HCT116 (cell line): ENCODE data around the gene DNMT3B. TPM values are rescaled to one million over a fixed set of nuclear protein-coding genes. Genes with fewer than 3 reads are reported as not detected.

Experiments
- ATAC-seq: fragments of 200-7000 bp; cut with Tn5 transposase; 2 replicates; pipeline ENCODE4 v1.9.1; 2020; ENCODE audit warnings: mild to moderate bottlenecking, moderate library complexity
- BruUV-seq: library from RNA; stranded (reverse); fragments of 400-500 nt; replicated peaks from 2 replicates; lab custom pipeline; 2021; lab: Mats Ljungman, UMichigan
- CTCF ChIA-PET: fragments of 300-600 bp; sonication (Branson Sonifier 250); formaldehyde crosslinking; loops from one replicate; lab custom pipeline; 2021; ENCODE audit warnings: antibody characterized with exemption; lab: Charles Lee
- POLR2A ChIA-PET: fragments of 300-600, 350-600 bp; sonication (Branson Sonifier 250); formaldehyde crosslinking; loops from one replicate; lab custom pipeline; 2021; ENCODE audit warnings: antibody characterized with exemption; lab: Charles Lee
- RAD21 ChIA-PET, 2 experiments: fragments of 300-600 bp; sonication (Branson Sonifier 250); formaldehyde crosslinking; loops; one replicate each; lab custom pipeline; 2023; ENCODE audit warnings: low total read pairs in 2 of 2; ENCODE audit not compliant: uncharacterized antibody in 2 of 2, unreplicated experiment in 2 of 2, low non-redundant PET in 1 of 2; lab: Charles Lee
- DNase-seq: peaks from one replicate; pipeline ENCODE4 v3.0.0-alpha.2; 2010; ENCODE audit warnings: low read depth, low spot score
- H2AFZ ChIP-seq: fragments of 200-600 bp; shearing (Covaris generic), sonication (generic); 2 replicates; pipeline ENCODE4 v1.6.1; 2017; ENCODE audit warnings: low read depth, mixed run types, mixed read lengths, antibody characterized with exemption, low read length; ENCODE audit not compliant: poor library complexity, severe bottlenecking
- H3K27ac ChIP-seq: 2 replicates; pipeline ENCODE4 v1.5.1; 2012; ENCODE audit warnings: low read depth, low read length
- H3K27me3 ChIP-seq: fragments of 200-600 bp; sonication (generic); 2 replicates; pipeline ENCODE4 v1.6.1; 2016; ENCODE audit warnings: mixed run types, low read length, mixed read lengths; ENCODE audit not compliant: insufficient read depth
- H3K36me3 ChIP-seq, 2 experiments: fragments of 200-500 bp in 1 of 2; fragments of 200-600 bp in 1 of 2; sonication (Bioruptor generic) in 1 of 2; sonication (generic) in 1 of 2; 2 replicates each; pipeline versions ENCODE4 v1.5.1 to v1.6.1; 2014 to 2016; ENCODE audit warnings: low read length in 2 of 2, inconsistent platforms in 1 of 2, mixed read lengths in 1 of 2, mixed run types in 1 of 2; ENCODE audit not compliant: insufficient read depth in 2 of 2, control insufficient read depth in 1 of 2
- H3K4me1 ChIP-seq, 2 experiments: fragments of 200-600 bp in 1 of 2; sonication (generic) in 1 of 2; 2 replicates each; pipeline versions ENCODE4 v1.5.1 to v1.6.1; 2012 to 2017; ENCODE audit warnings: low read length in 2 of 2, inconsistent platforms in 1 of 2, mild to moderate bottlenecking in 1 of 2, mixed read lengths in 1 of 2, mixed run types in 1 of 2, moderate library complexity in 1 of 2; ENCODE audit not compliant: insufficient read depth in 2 of 2, control insufficient read depth in 1 of 2
- H3K4me2 ChIP-seq: fragments of 200-600 bp; sonication (generic); 2 replicates; pipeline ENCODE4 v1.6.1; 2017; ENCODE audit warnings: mixed run types, low read length, mixed read lengths
- H3K4me3 ChIP-seq, 2 experiments: fragments of 200-600 bp in 1 of 2; sonication (generic) in 1 of 2; replicated peaks in 1 of 2; 2 replicates each; pipeline ENCODE4 v1.5.1; 2011 to 2016; ENCODE audit warnings: low read length in 2 of 2, control low read depth in 1 of 2, low read depth in 1 of 2, mild to moderate bottlenecking in 1 of 2, mixed read lengths in 1 of 2, mixed run types in 1 of 2
- H3K79me2 ChIP-seq: fragments of 200-600 bp; sonication (generic); 2 replicates; pipeline ENCODE4 v1.6.1; 2017; ENCODE audit warnings: mild to moderate bottlenecking, mixed run types, low read length, moderate library complexity, mixed read lengths; ENCODE audit not compliant: insufficient read depth
- H3K9ac ChIP-seq: fragments of 200-600 bp; sonication (generic); 2 replicates; pipeline ENCODE4 v1.6.1; 2016; ENCODE audit warnings: low read length, mixed read lengths
- H3K9me2 ChIP-seq: fragments of 200-600 bp; sonication (generic), shearing (Covaris generic); 2 replicates; pipeline ENCODE4 v1.6.1; 2017; ENCODE audit warnings: mixed run types, mild to moderate bottlenecking, moderate library complexity; ENCODE audit not compliant: insufficient read depth
- H3K9me3 ChIP-seq, 2 experiments: fragments of 200-500 bp in 1 of 2; fragments of 200-600 bp in 1 of 2; sonication (Bioruptor generic) in 1 of 2; sonication (generic) in 1 of 2; 2 replicates each; pipeline ENCODE4 v1.6.1; 2014 to 2017; ENCODE audit warnings: low read length in 2 of 2, mixed read lengths in 2 of 2, inconsistent platforms in 1 of 2, low read depth in 1 of 2, mild to moderate bottlenecking in 1 of 2, mixed run types in 1 of 2, moderate library complexity in 1 of 2; ENCODE audit not compliant: control insufficient read depth in 1 of 2, insufficient read depth in 1 of 2
- H4K20me1 ChIP-seq: fragments of 200-600 bp; sonication (generic), shearing (Covaris generic); 2 replicates; pipeline ENCODE4 v1.6.1; 2017; ENCODE audit warnings: mixed run types, mild to moderate bottlenecking, moderate library complexity; ENCODE audit not compliant: insufficient read depth
- CBX3 ChIP-seq: IDR thresholded peaks from 2 replicates; pipeline ENCODE4 v1.6.1; 2012; ENCODE audit warnings: low read depth
- CEBPB ChIP-seq: IDR thresholded peaks from 2 replicates; pipeline ENCODE4 v1.6.1; 2012; ENCODE audit warnings: low read depth
- EGR1 ChIP-seq: IDR thresholded peaks from 2 replicates; pipeline ENCODE4 v1.6.1; 2012; ENCODE audit warnings: low read depth
- ELF1 ChIP-seq: IDR thresholded peaks from 2 replicates; pipeline ENCODE4 v1.6.1; 2012; ENCODE audit warnings: low read depth, borderline replicate concordance
- FOSL1 ChIP-seq: IDR thresholded peaks from 2 replicates; pipeline ENCODE4 v1.6.1; 2012; ENCODE audit warnings: low read depth
- JUND ChIP-seq: IDR thresholded peaks from 2 replicates; pipeline ENCODE4 v1.6.1; 2012
- MAX ChIP-seq: IDR thresholded peaks from 2 replicates; pipeline ENCODE4 v1.6.1; 2012
- POLR2A ChIP-seq: IDR thresholded peaks from 2 replicates; pipeline ENCODE4 v1.7.0; 2011; ENCODE audit warnings: borderline replicate concordance; ENCODE audit not compliant: insufficient read depth, insufficient read length; ENCODE audit errors: extremely low read depth
- POLR2AphosphoS5 ChIP-seq: IDR thresholded peaks from 2 replicates; pipeline ENCODE4 v1.6.1; 2011; ENCODE audit warnings: mild to moderate bottlenecking, low read depth, low read length, moderate library complexity
- SIN3A ChIP-seq: IDR thresholded peaks from 2 replicates; pipeline ENCODE4 v1.6.1; 2012; ENCODE audit warnings: low read depth
- SP1 ChIP-seq: IDR thresholded peaks from 2 replicates; pipeline ENCODE4 v1.6.1; 2012; ENCODE audit warnings: low read depth
- SRF ChIP-seq: IDR thresholded peaks from 2 replicates; pipeline ENCODE4 v1.6.1; 2012; ENCODE audit warnings: low read depth
- TCF7L2 ChIP-seq: IDR thresholded peaks from 2 replicates; pipeline ENCODE4 v1.7.0; 2011; ENCODE audit warnings: borderline replicate concordance, inconsistent platforms; ENCODE audit not compliant: insufficient read depth, insufficient read length; ENCODE audit errors: extremely low read depth
- YY1 ChIP-seq: IDR thresholded peaks from 2 replicates; pipeline ENCODE4 v1.6.1; 2011; ENCODE audit warnings: low read length, low read depth, moderate library complexity, mild to moderate bottlenecking; ENCODE audit not compliant: insufficient replicate concordance; ENCODE audit errors: extremely low read depth
- ZBTB33 ChIP-seq: IDR thresholded peaks from 2 replicates; pipeline ENCODE4 v1.6.1; 2011; ENCODE audit warnings: mild to moderate bottlenecking, low read length, moderate library complexity; ENCODE audit not compliant: insufficient replicate concordance; ENCODE audit errors: extremely low read depth
- ZNF274 ChIP-seq: fragments of 200-500 bp; sonication (Bioruptor generic); IDR thresholded peaks from 2 replicates; pipeline ENCODE4 v1.6.1; 2014; ENCODE audit warnings: mild to moderate bottlenecking, low read depth, low read length, inconsistent platforms
- intact Hi-C: fragments of 100-400 bp; cut with micrococcal nuclease; formaldehyde crosslinking; loops from 2 replicates; pipeline ENCODE4 v1.10.0; 2022
- total RNA-seq: library from RNA; stranded (reverse); gene quantifications from one replicate; pipeline ENCODE4 v1.2.1, GENCODE V29; 2021; ENCODE audit not compliant: unreplicated experiment
- TF ChIP-seq, protein P1 (sequence below): IDR thresholded peaks from 2 replicates; pipeline ENCODE4 v1.6.1; 2012

The DNMT3B gene
- total RNA-seq, 1 experiment from 2014 or later: 22.2 TPM

DNA sequence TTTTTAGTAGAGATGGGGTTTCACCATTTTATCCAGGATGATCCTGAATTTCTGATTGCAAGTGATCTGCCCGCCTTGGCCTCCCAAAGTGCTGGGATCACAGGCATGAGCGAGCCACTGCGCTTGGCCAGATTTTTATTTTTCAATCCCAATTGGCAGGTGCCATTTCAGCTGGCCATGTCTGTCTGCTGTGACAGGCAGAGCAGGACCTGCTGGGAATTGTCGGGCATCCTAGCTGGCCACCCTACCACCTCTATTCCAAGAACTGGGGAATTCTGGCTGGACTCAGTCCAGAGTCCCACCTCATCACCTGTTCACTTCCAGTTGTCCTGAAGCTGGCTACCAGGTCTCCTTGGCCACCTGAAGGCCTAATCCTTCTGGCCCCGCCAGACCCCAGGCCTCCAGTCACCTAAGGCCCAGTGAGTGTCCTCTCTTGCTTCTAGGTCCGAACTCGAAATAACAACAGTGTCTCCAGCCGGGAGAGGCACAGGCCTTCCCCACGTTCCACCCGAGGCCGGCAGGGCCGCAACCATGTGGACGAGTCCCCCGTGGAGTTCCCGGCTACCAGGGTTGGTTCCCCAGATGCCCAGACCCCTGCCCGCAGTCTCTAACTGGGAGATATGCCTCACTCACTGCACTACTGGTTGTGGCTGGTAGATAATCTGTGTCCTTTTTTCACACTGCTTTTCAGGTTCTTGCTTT is 24.0 kb downstream of the DNMT3B start:
- H3K36me3 ChIP-seq: peaks cover 42% of the 10 kb centered on the region in 2 experiments
- intact Hi-C loops: no loop called here
- H3K4me3 ChIP-seq: no peak overlapping the region
- H3K9ac ChIP-seq: no peak overlapping the region
- H3K27ac ChIP-seq: no peak overlapping the region
- H3K9me2 ChIP-seq: no peaks in the 10 kb centered on the region
- BruUV-seq: no TSS peak
- H3K4me1 ChIP-seq: no peaks in the 10 kb centered on the region
- H3K79me2 ChIP-seq: 0 out of 2 replicates have a peak, but pooled peaks cover 4% of the 10 kb centered on the region
- POLR2A ChIA-PET: no interaction called here
- no peaks in the 10 kb centered on the region for H3K9me3 ChIP-seq
- DNase-seq: no peak
- no peaks in the 10 kb centered on the region for H3K27me3 ChIP-seq
- CTCF ChIA-PET: no interaction called here
- RAD21 ChIA-PET: no interaction called here
- no peak for ATAC-seq
- no peak overlapping the region for H2AFZ ChIP-seq
- TF ChIP-seq FOSL1 (no peak), SIN3A (no peak), POLR2A (no peak), EGR1 (no peak), ZNF274 (no peak), ELF1 (no peak), POLR2AphosphoS5 (no peak), MAX (no peak), ZBTB33 (no peak), CBX3 (no peak), CEBPB (no peak), JUND (no peak), YY1 (no peak), TCF7L2 (no peak), SRF (no peak), SP1 (no peak)
- TF ChIP-seq, protein P1, sequence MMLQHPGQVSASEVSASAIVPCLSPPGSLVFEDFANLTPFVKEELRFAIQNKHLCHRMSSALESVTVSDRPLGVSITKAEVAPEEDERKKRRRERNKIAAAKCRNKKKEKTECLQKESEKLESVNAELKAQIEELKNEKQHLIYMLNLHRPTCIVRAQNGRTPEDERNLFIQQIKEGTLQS: no peak
- no peaks in the 10 kb centered on the region for H4K20me1 ChIP-seq
- H3K4me2 ChIP-seq: no peak overlapping the region
